ENCODE measurements around the gene NODAL. TPM values are rescaled to one million over a fixed set of nuclear protein-coding genes. Genes with fewer than 3 reads are reported as not detected.
A peak's percentile ranks its signal among the peaks of the same experiment; 100 is the strongest.

Gene NODAL
- total and polyA plus RNA-seq, 8 donors, result 0.80 to 1.3 (median 0.93) TPM; not detected in 2

DNA sequence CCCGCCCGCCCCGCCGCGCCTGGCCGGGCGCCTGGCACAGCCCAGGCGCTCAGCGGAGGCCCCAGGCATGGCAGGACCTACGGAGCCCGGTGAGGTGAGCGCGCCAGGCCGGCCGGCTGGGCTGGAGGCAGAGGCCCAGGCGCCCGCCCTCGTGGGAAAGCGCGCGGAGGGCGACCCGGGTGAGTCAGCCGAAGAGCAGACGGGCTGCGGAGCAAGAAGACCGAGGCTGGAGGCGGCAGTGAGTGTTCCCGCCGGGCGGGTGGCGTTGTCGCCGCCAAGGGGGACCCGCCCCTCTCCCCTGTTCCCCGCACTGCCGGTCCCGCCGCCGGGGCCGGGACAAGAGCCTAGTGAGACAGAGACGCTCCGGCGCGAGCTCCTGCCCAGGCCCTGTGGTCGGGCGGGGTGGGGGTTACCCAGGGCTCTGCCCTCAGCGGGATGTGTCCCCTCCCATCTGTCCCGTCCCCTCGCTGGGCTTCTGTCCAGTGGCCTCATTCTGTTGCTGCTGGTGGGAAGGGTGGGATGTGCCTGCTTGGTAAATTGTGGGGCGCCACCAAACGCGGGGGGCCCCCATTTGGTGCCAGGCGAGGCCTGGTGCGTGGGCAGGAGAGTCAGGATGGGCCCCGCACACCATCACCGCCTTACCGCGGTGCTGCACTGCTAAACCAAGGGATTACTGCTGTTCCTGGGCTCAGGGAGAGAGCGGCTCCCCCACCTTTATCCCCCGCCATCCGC lies 17.0 kb upstream of the NODAL start:
- intact Hi-C loops (cut with DNase I), result no loop called here
- H3K4me3 ChIP-seq, result peak overlapping the region in 1 of 2 donors; percentile 24

DNA sequence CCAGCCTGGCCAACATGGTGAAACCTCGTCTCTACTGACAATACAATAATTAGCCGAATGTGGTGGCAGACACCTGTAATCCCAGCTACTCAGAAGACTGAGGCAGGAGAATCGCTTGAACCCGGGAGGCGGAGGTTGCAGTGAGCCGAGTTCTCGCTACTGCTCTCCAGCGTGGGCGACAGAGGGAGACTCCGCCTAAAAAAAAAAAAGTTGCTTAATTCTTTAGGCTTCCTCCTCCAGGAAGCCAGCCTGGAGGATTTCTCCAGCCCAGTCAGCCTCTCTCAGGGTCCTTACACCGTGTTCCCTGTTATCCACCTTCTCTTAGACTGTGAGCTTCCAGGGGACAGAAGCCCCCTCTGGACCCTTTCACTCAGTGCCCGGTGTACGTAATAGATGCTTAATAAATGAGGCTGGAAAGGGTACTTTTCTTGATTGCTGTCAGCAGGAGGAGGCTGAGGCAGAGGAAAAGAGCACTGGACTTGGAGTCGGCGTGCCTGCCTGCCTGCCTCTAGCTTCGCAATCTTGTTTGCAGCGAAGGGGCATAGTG lies 16.4 kb upstream of the NODAL start:
- peak overlapping the region in 1 of 2 donors; percentile 24 for H3K4me3 ChIP-seq
- ATAC-seq, result no peak
- no peak for DNase-seq
- H3K27me3 ChIP-seq, result peaks cover 0 to 37% of the 10 kb centered on the region in 2 donors
- peaks cover 10 to 24% of the 10 kb centered on the region in 2 donors for H3K4me1 ChIP-seq
- intact Hi-C loops (cut with DNase I), result no loop called here
- TF ChIP-seq, protein P1, sequence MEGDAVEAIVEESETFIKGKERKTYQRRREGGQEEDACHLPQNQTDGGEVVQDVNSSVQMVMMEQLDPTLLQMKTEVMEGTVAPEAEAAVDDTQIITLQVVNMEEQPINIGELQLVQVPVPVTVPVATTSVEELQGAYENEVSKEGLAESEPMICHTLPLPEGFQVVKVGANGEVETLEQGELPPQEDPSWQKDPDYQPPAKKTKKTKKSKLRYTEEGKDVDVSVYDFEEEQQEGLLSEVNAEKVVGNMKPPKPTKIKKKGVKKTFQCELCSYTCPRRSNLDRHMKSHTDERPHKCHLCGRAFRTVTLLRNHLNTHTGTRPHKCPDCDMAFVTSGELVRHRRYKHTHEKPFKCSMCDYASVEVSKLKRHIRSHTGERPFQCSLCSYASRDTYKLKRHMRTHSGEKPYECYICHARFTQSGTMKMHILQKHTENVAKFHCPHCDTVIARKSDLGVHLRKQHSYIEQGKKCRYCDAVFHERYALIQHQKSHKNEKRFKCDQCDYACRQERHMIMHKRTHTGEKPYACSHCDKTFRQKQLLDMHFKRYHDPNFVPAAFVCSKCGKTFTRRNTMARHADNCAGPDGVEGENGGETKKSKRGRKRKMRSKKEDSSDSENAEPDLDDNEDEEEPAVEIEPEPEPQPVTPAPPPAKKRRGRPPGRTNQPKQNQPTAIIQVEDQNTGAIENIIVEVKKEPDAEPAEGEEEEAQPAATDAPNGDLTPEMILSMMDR (IDR thresholded peaks at IDR 0.05), result no peak
- H3K9me3 ChIP-seq, result no peaks in the 10 kb centered on the region
- no peak overlapping the region for H3K27ac ChIP-seq
- no peaks in the 10 kb centered on the region for H3K36me3 ChIP-seq

More for the DNA sequence above, 17.0 kb upstream of the NODAL start:
- DNase-seq (peak in 3 of 4 donors; percentile 64 to 90 (median 71)), ATAC-seq (peak; percentile 85)
- Histone ChIP-seq H3K9me3 (no peaks in the 10 kb centered on the region), H3K36me3 (no peaks in the 10 kb centered on the region), H3K4me1 (peaks cover 10 to 27% of the 10 kb centered on the region in 2 donors), H3K27me3 (peaks cover 0 to 37% of the 10 kb centered on the region in 2 donors), H3K27ac (peak overlapping the region in 1 of 2 donors; percentile 39)
- TF ChIP-seq, protein P1 (IDR thresholded peaks at IDR 0.05), result no peak

DNA sequence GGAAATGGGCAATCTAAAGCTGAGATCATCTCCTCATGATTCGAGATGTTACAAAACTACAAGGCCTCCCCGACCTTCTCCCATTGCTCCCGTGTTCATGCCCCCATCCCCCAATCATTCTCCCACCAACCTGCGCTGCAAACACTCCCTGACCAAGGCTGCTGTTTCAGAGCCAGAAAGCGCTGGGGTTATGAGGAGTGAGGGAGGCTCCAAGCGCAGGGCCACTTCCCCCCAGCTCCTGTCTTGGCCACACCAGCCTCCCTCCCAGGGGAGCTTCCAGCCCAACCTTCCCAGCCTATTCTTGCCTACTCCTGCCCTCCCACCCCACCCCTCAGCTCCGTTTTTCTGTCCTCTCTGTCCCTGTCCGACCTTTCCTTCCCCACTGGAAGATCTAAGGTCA lies 14.7 kb upstream of the NODAL start:
- ATAC-seq, result no peak
- H3K9me3 ChIP-seq, result no peaks in the 10 kb centered on the region
- H3K27ac ChIP-seq, result no peak overlapping the region
- no peak overlapping the region for H3K4me3 ChIP-seq
- intact Hi-C loops (cut with DNase I), result no loop called here
- peaks cover 0 to 37% of the 10 kb centered on the region in 2 donors for H3K27me3 ChIP-seq
- H3K36me3 ChIP-seq, result no peaks in the 10 kb centered on the region
- peaks cover 10 to 13% of the 10 kb centered on the region in 2 donors for H3K4me1 ChIP-seq
- DNase-seq, result no peak
- TF ChIP-seq, protein P1 (IDR thresholded peaks at IDR 0.05), result no peak

DNA sequence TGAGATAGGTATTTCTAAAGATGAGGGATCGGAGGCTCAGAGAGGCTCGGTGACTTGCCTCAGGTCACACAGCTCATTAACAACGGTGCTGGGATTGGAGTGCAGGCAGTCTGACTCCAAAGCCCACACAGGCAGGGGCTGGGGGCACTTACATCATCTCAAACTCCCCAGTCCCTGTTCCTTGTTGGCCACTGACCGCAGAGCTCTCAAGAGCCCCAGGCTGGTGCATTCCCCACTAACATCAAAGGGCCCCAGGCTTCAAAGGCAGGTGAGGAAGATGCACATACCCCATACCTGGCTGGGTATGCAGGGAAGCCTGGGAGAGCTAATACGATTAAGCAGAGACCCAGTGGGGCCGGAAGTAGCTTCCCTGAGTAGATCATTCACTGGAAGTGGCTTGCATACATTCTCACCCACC lies 13.7 kb upstream of the NODAL start:
- intact Hi-C loops (cut with DNase I), result no loop called here
- no peaks in the 10 kb centered on the region for H3K36me3 ChIP-seq
- DNase-seq (no peak), ATAC-seq (no peak)
- no peak overlapping the region for H3K4me3 ChIP-seq
- H3K27me3 ChIP-seq, result peaks cover 0 to 43% of the 10 kb centered on the region in 2 donors
- TF ChIP-seq, protein P1 (IDR thresholded peaks at IDR 0.05), result no peak
- H3K4me1 ChIP-seq, result peaks cover 10 to 13% of the 10 kb centered on the region in 2 donors
- H3K9me3 ChIP-seq, result no peaks in the 10 kb centered on the region
- H3K27ac ChIP-seq, result no peak overlapping the region

DNA sequence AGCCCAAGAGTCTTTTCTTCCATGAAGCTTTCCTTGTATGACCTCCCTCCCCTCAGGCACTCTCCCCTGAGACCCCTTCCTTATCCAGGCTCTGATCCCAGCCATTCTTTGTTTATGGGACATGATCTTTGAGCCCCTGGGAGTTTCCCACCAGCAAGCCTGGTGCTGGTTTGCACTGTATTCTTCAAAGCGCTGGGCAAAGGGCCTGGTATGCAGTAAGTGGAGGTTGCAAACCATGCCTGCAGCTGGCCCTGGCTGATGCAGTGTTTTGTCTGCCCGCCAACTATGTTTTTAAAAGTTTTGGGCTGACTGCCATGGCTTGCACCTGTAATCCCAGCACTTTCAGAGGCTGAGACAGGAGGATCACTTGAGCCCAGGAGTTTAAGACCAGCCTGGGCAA lies 6.8 kb upstream of the NODAL start:
- intact Hi-C loops (cut with DNase I), result no loop called here

More for the DNA sequence above, 6.8 kb upstream of the NODAL start:
- Histone ChIP-seq H3K4me3 (no peak overlapping the region), H3K27me3 (peaks cover 0 to 9% of the 10 kb centered on the region in 2 donors), H3K4me1 (peaks cover 0 to 3% of the 10 kb centered on the region in 2 donors), H3K36me3 (no peaks in the 10 kb centered on the region), H3K27ac (no peak overlapping the region), H3K9me3 (no peaks in the 10 kb centered on the region)
- TF ChIP-seq, protein P1 (IDR thresholded peaks at IDR 0.05), result no peak
- DNase-seq (no peak), ATAC-seq (no peak)
